Loucy (cell line): Measurements from ENCODE around the gene ANKRD49.
A peak's percentile ranks its signal among the peaks of the same experiment; 100 is the strongest.

Source experiments
- H2AFZ ChIP-seq: fragments of 200-600 bp; sonication (generic); 2 replicates; pipeline ENCODE4 v1.6.0; 2016; ENCODE audit warnings: antibody characterized with exemption, mild to moderate bottlenecking, low read length, moderate library complexity
- H3F3A ChIP-seq: fragments of 200-600 bp; 2 replicates; pipeline ENCODE4 v1.6.0; 2016; ENCODE audit warnings: antibody characterized with exemption, low read depth, mild to moderate bottlenecking
- H3K27me3 ChIP-seq: fragments of 200-600 bp; sonication (generic); 2 replicates; pipeline ENCODE4 v1.6.1; 2014; ENCODE audit warnings: low read length, mild to moderate bottlenecking; ENCODE audit not compliant: insufficient read depth, poor library complexity, severe bottlenecking
- H3K36me3 ChIP-seq: fragments of 200-600 bp; sonication (generic); 2 replicates; pipeline ENCODE4 v1.6.1; 2016; ENCODE audit warnings: low read length; ENCODE audit not compliant: insufficient read depth
- H3K4me1 ChIP-seq: fragments of 200-600 bp; sonication (generic); 2 replicates; pipeline ENCODE4 v1.5.1; 2014; ENCODE audit warnings: low read length, mild to moderate bottlenecking; ENCODE audit not compliant: insufficient read depth, poor library complexity, severe bottlenecking
- H3K4me2 ChIP-seq: fragments of 200-600 bp; sonication (generic); 2 replicates; pipeline ENCODE4 v1.6.0; 2014; ENCODE audit warnings: antibody characterized with exemption, low read length, low read depth, mild to moderate bottlenecking; ENCODE audit not compliant: poor library complexity, severe bottlenecking
- H3K4me3 ChIP-seq: fragments of 200-600 bp; sonication (generic); 2 replicates; pipeline ENCODE4 v1.5.1; 2014; ENCODE audit warnings: low read length, mild to moderate bottlenecking, mixed read lengths; ENCODE audit not compliant: poor library complexity, severe bottlenecking
- H3K79me2 ChIP-seq: fragments of 200-600 bp; sonication (generic); 2 replicates; pipeline ENCODE4 v1.6.1; 2014; ENCODE audit warnings: low read length; ENCODE audit not compliant: insufficient read depth
- H3K9ac ChIP-seq: fragments of 200-600 bp; sonication (generic); 2 replicates; pipeline ENCODE4 v1.6.0; 2014; ENCODE audit warnings: mild to moderate bottlenecking, low read depth, low read length, moderate library complexity; ENCODE audit not compliant: poor library complexity, severe bottlenecking
- H3K9me2 ChIP-seq: fragments of 200-600 bp; sonication (generic); replicated peaks from 2 replicates; pipeline ENCODE4 v1.6.1; 2016; ENCODE audit warnings: low read depth, low read length, mixed read lengths
- H3K9me3 ChIP-seq: fragments of 200-600 bp; sonication (generic); 2 replicates; pipeline ENCODE4 v1.6.1; 2014; ENCODE audit warnings: mild to moderate bottlenecking, antibody characterized with exemption, low read length, low read depth; ENCODE audit not compliant: insufficient read depth
- H4K20me1 ChIP-seq: fragments of 200-600 bp; sonication (generic); 2 replicates; pipeline ENCODE4 v1.6.0; 2014; ENCODE audit warnings: antibody characterized with exemption, low read length, mild to moderate bottlenecking; ENCODE audit not compliant: insufficient read depth, poor library complexity, severe bottlenecking
- EZH2phosphoT487 ChIP-seq: fragments of 200-600 bp; IDR thresholded peaks from 2 replicates; pipeline ENCODE4 v1.6.1; 2018; ENCODE audit warnings: antibody characterized with exemption, mild to moderate bottlenecking, moderate library complexity, borderline replicate concordance
- TF ChIP-seq, protein P1 (sequence below): fragments of 200-600 bp; sonication (generic); conservative IDR thresholded peaks from 2 replicates; pipeline ENCODE4 v1.5.1; 2014; ENCODE audit warnings: mild to moderate bottlenecking, antibody characterized with exemption, low read length

The ANKRD49 gene

GRCh38 chr11:94516725-94517124 is 22.9 kb downstream of the ANKRD49 start:
- no peak for TF ChIP-seq EZH2phosphoT487
- TF ChIP-seq, protein P1, sequence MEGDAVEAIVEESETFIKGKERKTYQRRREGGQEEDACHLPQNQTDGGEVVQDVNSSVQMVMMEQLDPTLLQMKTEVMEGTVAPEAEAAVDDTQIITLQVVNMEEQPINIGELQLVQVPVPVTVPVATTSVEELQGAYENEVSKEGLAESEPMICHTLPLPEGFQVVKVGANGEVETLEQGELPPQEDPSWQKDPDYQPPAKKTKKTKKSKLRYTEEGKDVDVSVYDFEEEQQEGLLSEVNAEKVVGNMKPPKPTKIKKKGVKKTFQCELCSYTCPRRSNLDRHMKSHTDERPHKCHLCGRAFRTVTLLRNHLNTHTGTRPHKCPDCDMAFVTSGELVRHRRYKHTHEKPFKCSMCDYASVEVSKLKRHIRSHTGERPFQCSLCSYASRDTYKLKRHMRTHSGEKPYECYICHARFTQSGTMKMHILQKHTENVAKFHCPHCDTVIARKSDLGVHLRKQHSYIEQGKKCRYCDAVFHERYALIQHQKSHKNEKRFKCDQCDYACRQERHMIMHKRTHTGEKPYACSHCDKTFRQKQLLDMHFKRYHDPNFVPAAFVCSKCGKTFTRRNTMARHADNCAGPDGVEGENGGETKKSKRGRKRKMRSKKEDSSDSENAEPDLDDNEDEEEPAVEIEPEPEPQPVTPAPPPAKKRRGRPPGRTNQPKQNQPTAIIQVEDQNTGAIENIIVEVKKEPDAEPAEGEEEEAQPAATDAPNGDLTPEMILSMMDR = no peak
- no peaks in the 10 kb centered on the region for H3K36me3 ChIP-seq
- 0 out of 2 replicates have a peak, but pooled peaks cover 3% of the 10 kb centered on the region for H3F3A ChIP-seq
- no peaks in the 10 kb centered on the region for H3K27me3 ChIP-seq
- H3K9me2 ChIP-seq = no peaks in the 10 kb centered on the region
- no peaks in the 10 kb centered on the region for H3K9me3 ChIP-seq
- no peaks in the 10 kb centered on the region for H4K20me1 ChIP-seq
- no peak overlapping the region for H2AFZ ChIP-seq
- H3K79me2 ChIP-seq = no peaks in the 10 kb centered on the region
- no peak overlapping the region for H3K4me2 ChIP-seq
- no peak overlapping the region for H3K9ac ChIP-seq
- no peak overlapping the region for H3K4me3 ChIP-seq
- H3K4me1 ChIP-seq = peaks cover 18% of the 10 kb centered on the region

- peaks cover 6% of the 10 kb centered on the region for H3K4me1 ChIP-seq
Observed at GRCh38 chr11:94518300-94518699, 24.5 kb downstream of the ANKRD49 start.

DNA sequence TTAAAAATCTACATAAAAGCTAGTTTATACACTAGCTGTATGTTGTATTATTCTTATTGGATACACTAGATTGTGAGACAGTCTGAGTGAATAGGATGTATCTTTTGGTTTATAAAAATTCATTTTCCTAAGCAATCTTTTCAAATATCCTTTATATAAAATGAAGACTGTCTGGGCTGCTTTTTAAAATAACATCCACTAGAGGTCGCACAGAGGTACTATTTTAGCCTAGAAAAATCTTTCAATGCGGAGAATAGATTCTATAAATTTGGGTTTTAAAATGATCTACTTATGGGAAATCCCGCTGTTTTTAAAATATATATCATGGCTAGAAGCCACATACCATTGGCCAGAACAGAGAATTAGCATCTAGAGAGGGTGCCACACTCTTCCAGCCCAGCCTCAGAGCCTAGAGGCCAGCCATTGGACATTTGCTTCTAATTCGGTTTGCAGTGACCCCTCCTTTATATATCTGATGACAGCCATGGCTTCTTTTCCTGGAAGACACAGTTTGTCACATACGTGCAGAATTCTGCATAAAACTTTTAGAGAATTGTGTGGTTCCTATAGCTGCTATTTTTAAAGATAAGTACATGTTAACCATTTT is 25.8 kb downstream of the ANKRD49 start:
- H4K20me1 ChIP-seq = no peaks in the 10 kb centered on the region
- no peak for TF ChIP-seq EZH2phosphoT487
- TF ChIP-seq, protein P1 = peak; percentile 84
- H3K9me2 ChIP-seq = no peaks in the 10 kb centered on the region
- H3K4me3 ChIP-seq = no peak overlapping the region
- H3K4me2 ChIP-seq = no peak overlapping the region
- H3K4me1 ChIP-seq = no peaks in the 10 kb centered on the region
- H3F3A ChIP-seq = no peaks in the 10 kb centered on the region
- no peaks in the 10 kb centered on the region for H3K9me3 ChIP-seq
- H3K79me2 ChIP-seq = no peaks in the 10 kb centered on the region
- H3K27me3 ChIP-seq = no peaks in the 10 kb centered on the region
- peak overlapping the region; percentile 51; the same call in 1 of the 2 replicates for H2AFZ ChIP-seq
- H3K9ac ChIP-seq = no peak overlapping the region
- H3K36me3 ChIP-seq = no peaks in the 10 kb centered on the region

More at GRCh38 chr11:94518300-94518699, 24.5 kb downstream of the ANKRD49 start:
- no peak for TF ChIP-seq EZH2phosphoT487
- TF ChIP-seq, protein P1 = no peak
- H4K20me1 ChIP-seq = no peaks in the 10 kb centered on the region
- no peak overlapping the region for H3K9ac ChIP-seq
- H3K36me3 ChIP-seq = no peaks in the 10 kb centered on the region
- 0 out of 2 replicates have a peak, but pooled peaks cover 2% of the 10 kb centered on the region for H3F3A ChIP-seq
- H2AFZ ChIP-seq = no peak overlapping the region
- no peak overlapping the region for H3K4me2 ChIP-seq
- no peaks in the 10 kb centered on the region for H3K27me3 ChIP-seq
- H3K9me2 ChIP-seq = no peaks in the 10 kb centered on the region
- H3K4me3 ChIP-seq = no peak overlapping the region
- H3K9me3 ChIP-seq = no peaks in the 10 kb centered on the region
- no peaks in the 10 kb centered on the region for H3K79me2 ChIP-seq
